B cell (primary cell): ENCODE data around the gene HS3ST6.

Source experiments
- EZH2 ChIP-seq: IDR thresholded peaks from 2 replicates; pipeline ENCODE4 v1.6.1; 2012; ENCODE audit warnings: borderline replicate concordance, low read depth, mild to moderate bottlenecking, moderate library complexity, low read length; ENCODE audit not compliant: insufficient read depth, poor library complexity, severe bottlenecking
- TF ChIP-seq, protein P1 (sequence below): fragments of 200-600 bp; IDR thresholded peaks from one replicate; pipeline ENCODE4 v1.8.0; 2022; ENCODE audit warnings: antibody characterized with exemption, mild to moderate bottlenecking

DNA sequence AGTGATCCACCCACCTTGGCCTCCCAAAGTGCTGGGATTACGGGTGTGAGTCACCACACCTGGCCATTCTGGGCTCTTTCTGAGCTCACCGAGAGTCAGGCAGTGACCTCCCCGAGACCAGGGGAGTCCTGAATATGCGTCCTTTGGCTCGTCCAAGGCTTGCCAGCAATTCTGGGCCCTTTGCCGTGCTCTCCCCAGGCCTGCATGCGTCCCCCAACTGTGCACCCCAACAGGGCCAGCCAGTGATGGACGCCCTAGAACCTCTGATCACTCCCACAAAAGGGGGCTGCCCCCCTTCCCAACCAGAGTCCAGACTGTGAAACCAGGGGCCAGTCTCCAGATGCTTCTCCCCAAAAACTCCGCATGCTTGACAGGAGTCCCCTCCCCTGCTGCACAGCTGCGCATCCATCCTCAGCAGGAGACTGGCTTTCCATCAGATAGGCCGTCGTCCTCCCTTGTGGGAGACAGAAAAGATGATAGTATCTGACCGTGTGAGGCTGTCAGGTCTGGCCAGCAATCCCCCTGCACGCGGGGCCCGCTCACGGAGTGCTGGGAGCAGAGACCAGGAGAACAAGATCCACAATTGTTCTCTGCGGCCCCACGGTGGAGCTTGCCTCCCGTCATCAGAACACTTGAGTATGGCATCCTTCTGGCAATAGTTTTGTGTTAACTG lies 15.5 kb downstream of the HS3ST6 start:
- no peak for TF ChIP-seq EZH2
- TF ChIP-seq, protein P1, sequence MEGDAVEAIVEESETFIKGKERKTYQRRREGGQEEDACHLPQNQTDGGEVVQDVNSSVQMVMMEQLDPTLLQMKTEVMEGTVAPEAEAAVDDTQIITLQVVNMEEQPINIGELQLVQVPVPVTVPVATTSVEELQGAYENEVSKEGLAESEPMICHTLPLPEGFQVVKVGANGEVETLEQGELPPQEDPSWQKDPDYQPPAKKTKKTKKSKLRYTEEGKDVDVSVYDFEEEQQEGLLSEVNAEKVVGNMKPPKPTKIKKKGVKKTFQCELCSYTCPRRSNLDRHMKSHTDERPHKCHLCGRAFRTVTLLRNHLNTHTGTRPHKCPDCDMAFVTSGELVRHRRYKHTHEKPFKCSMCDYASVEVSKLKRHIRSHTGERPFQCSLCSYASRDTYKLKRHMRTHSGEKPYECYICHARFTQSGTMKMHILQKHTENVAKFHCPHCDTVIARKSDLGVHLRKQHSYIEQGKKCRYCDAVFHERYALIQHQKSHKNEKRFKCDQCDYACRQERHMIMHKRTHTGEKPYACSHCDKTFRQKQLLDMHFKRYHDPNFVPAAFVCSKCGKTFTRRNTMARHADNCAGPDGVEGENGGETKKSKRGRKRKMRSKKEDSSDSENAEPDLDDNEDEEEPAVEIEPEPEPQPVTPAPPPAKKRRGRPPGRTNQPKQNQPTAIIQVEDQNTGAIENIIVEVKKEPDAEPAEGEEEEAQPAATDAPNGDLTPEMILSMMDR, result no peak
